ENCODE data around the gene IPO11. TPM values are rescaled to one million over a fixed set of nuclear protein-coding genes. Genes with fewer than 3 reads are reported as not detected.
A peak's percentile ranks its signal among the peaks of the same experiment; 100 is the strongest.
"Not testable (repeated sequence)": the region's sequence is repeated elsewhere in the genome, so short reads cannot be mapped to it uniquely, and the experiment has no call there.

The IPO11 gene
- total RNA-seq, 1 donor from 2014 or later: 96.0 TPM

- TF ChIP-seq CTCF (IDR thresholded peaks at IDR 0.05; ENCODE audit: unreplicated experiment): no peak
- Mint-ChIP-seq H3K27ac (ENCODE audit: unreplicated experiment) (no peak overlapping the region), H3K36me3 (ENCODE audit: low read depth, unreplicated experiment) (peaks cover 24% of the 10 kb centered on the region), H3K4me3 (ENCODE audit: unreplicated experiment) (no peak overlapping the region), H3K4me1 (ENCODE audit: unreplicated experiment) (no peaks in the 10 kb centered on the region), H3K27me3 (ENCODE audit: unreplicated experiment) (peaks cover 4% of the 10 kb centered on the region), H3K9me3 (ENCODE audit: unreplicated experiment) (no peaks in the 10 kb centered on the region)
- DNase-seq (ENCODE audit: low spot score): no peak
Observed at GRCh38 chr5:62564101-62564500, 151.5 kb downstream of the IPO11 start.

- H3K36me3 Mint-ChIP-seq (ENCODE audit: low read depth, unreplicated experiment): peaks cover 24% of the 10 kb centered on the region
- H3K27ac Mint-ChIP-seq (ENCODE audit: unreplicated experiment); H3K4me1 Mint-ChIP-seq (ENCODE audit: unreplicated experiment); H3K27me3 Mint-ChIP-seq (ENCODE audit: unreplicated experiment); DNase-seq (ENCODE audit: low spot score); H3K9me3 Mint-ChIP-seq (ENCODE audit: unreplicated experiment): not testable (repeated sequence)
- H3K4me3 Mint-ChIP-seq (ENCODE audit: unreplicated experiment): peak overlapping the region; percentile 69
Observed at GRCh38 chr5:62565740-62566139, 153.2 kb downstream of the IPO11 start.

- Mint-ChIP-seq H3K36me3 (ENCODE audit: low read depth, unreplicated experiment) (peaks cover 24% of the 10 kb centered on the region), H3K27me3 (ENCODE audit: unreplicated experiment) (peaks cover 4% of the 10 kb centered on the region), H3K4me1 (ENCODE audit: unreplicated experiment) (peaks cover 3% of the 10 kb centered on the region), H3K27ac (ENCODE audit: unreplicated experiment) (no peak overlapping the region), H3K9me3 (ENCODE audit: unreplicated experiment) (no peaks in the 10 kb centered on the region), H3K4me3 (ENCODE audit: unreplicated experiment) (no peak overlapping the region)
- no peak for TF ChIP-seq CTCF (IDR thresholded peaks at IDR 0.05; ENCODE audit: unreplicated experiment)
- no peak for DNase-seq (ENCODE audit: low spot score)
Observed at GRCh38 chr5:62568143-62568542, 155.6 kb downstream of the IPO11 start.

- no peak overlapping the region for H3K4me3 Mint-ChIP-seq (ENCODE audit: unreplicated experiment)
- no peak for DNase-seq (ENCODE audit: low spot score)
Observed at GRCh38 chr5:62568800-62569432, 156.4 kb downstream of the IPO11 start.

GRCh38 chr5:62569470-62569869 is 156.9 kb downstream of the IPO11 start:
- Mint-ChIP-seq H3K4me3 (ENCODE audit: unreplicated experiment) (no peak overlapping the region), H3K4me1 (ENCODE audit: unreplicated experiment) (peaks cover 8% of the 10 kb centered on the region), H3K36me3 (ENCODE audit: low read depth, unreplicated experiment) (peaks cover 24% of the 10 kb centered on the region), H3K9me3 (ENCODE audit: unreplicated experiment) (no peaks in the 10 kb centered on the region), H3K27me3 (ENCODE audit: unreplicated experiment) (peaks cover 4% of the 10 kb centered on the region), H3K27ac (ENCODE audit: unreplicated experiment) (no peak overlapping the region)
- no peak for TF ChIP-seq CTCF (IDR thresholded peaks at IDR 0.05; ENCODE audit: unreplicated experiment)
- DNase-seq (ENCODE audit: low spot score): no peak

More at GRCh38 chr5:62568800-62569432, 156.4 kb downstream of the IPO11 start:
- TF ChIP-seq CTCF (IDR thresholded peaks at IDR 0.05; ENCODE audit: unreplicated experiment): no peak
- H3K27me3 Mint-ChIP-seq (ENCODE audit: unreplicated experiment): peaks cover 4% of the 10 kb centered on the region
- no peak overlapping the region for H3K27ac Mint-ChIP-seq (ENCODE audit: unreplicated experiment)
- H3K4me1 Mint-ChIP-seq (ENCODE audit: unreplicated experiment): peaks cover 3% of the 10 kb centered on the region
- no peaks in the 10 kb centered on the region for H3K9me3 Mint-ChIP-seq (ENCODE audit: unreplicated experiment)
- H3K36me3 Mint-ChIP-seq (ENCODE audit: low read depth, unreplicated experiment): peaks cover 24% of the 10 kb centered on the region

Data from endothelial cell (in vitro differentiated cells).